ENCODE measurements around the gene SLC22A23. TPM values are rescaled to one million over a fixed set of nuclear protein-coding genes. Genes with fewer than 3 reads are reported as not detected.
A peak's percentile ranks its signal among the peaks of the same experiment; 100 is the strongest.

Gene SLC22A23
- total RNA-seq, 4 donors from 2014 or later, result 16.6 to 21.8 (median 17.6) TPM

GRCh38 chr6:3347826-3348225 is 109.0 kb downstream of the SLC22A23 start:
- no peak for DNase-seq
- Histone ChIP-seq H3K27me3 (no peaks in the 10 kb centered on the region), H3K4me1 (peaks cover 30 to 35% of the 10 kb centered on the region in 2 donors), H3K9me3 (no peaks in the 10 kb centered on the region), H3K4me3 (replicated peaks in 1 of 3) (no peak overlapping the region), H3K36me3 (no peaks in the 10 kb centered on the region), H3K27ac (no peak overlapping the region)
- intact Hi-C loops (cut with DNase I), result no loop called here
- no peak for TF ChIP-seq POLR2A (IDR thresholded peaks at IDR 0.05)
- TF ChIP-seq, protein P1, sequence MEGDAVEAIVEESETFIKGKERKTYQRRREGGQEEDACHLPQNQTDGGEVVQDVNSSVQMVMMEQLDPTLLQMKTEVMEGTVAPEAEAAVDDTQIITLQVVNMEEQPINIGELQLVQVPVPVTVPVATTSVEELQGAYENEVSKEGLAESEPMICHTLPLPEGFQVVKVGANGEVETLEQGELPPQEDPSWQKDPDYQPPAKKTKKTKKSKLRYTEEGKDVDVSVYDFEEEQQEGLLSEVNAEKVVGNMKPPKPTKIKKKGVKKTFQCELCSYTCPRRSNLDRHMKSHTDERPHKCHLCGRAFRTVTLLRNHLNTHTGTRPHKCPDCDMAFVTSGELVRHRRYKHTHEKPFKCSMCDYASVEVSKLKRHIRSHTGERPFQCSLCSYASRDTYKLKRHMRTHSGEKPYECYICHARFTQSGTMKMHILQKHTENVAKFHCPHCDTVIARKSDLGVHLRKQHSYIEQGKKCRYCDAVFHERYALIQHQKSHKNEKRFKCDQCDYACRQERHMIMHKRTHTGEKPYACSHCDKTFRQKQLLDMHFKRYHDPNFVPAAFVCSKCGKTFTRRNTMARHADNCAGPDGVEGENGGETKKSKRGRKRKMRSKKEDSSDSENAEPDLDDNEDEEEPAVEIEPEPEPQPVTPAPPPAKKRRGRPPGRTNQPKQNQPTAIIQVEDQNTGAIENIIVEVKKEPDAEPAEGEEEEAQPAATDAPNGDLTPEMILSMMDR (IDR thresholded peaks at IDR 0.05), result no peak
- WGBS, 2 donors, result 97% methylated on average over 7 of the region's 7 CpGs

DNA sequence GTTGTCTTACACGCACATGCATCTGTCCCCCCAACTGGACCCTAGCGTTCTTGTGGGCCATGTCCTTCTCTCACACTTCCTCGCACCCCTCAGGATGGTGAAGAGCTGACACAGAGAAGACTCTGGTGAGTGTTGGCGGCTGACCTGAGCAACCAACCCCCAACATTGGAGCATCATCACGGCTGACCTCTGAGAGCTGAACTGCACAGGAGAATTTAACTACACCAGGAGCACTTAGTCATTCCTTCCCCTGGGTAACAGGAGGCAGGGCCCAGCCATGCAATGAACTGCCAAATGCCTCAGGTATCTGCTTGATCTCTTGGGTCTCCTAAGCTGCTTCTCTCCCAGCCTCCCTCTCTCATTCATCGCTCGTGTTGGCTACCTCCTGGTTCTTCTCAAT is 109.6 kb downstream of the SLC22A23 start:
- WGBS, 2 donors, result 95 to 97% methylated on average over 7 of the region's 7 CpGs
- peaks cover 24 to 32% of the 10 kb centered on the region in 2 donors for H3K4me1 ChIP-seq
- no peak overlapping the region for H3K4me3 ChIP-seq (replicated peaks in 1 of 3)
- no peaks in the 10 kb centered on the region for H3K36me3 ChIP-seq
- H3K9me3 ChIP-seq, result no peaks in the 10 kb centered on the region
- no peak for TF ChIP-seq POLR2A (IDR thresholded peaks at IDR 0.05)
- TF ChIP-seq, protein P1 (IDR thresholded peaks at IDR 0.05), result no peak
- no peak overlapping the region for H3K27ac ChIP-seq
- DNase-seq, result no peak
- intact Hi-C loops (cut with DNase I), result no loop called here
- H3K27me3 ChIP-seq, result no peaks in the 10 kb centered on the region

DNA sequence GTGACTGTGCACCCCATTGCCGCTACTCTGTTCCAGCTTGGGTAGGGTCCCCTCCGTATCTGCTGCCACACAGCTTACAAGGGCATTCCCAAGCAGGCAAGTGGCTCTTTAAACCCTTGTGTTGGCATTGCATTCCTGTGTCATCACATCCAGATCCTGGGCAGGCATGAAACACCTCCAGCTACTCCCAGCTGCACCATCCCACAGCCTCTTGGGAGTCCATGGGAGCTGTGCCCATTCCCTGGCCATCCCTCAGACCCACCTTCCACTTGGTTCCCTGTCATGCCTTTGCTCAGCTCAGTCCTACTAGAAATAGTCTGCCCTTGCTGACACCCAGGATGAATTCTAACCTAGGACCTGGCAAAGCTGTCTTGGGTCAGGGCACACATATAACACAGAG is 110.4 kb downstream of the SLC22A23 start:
- Histone ChIP-seq H3K4me1 (peaks cover 18 to 32% of the 10 kb centered on the region in 2 donors), H3K27me3 (no peaks in the 10 kb centered on the region), H3K27ac (peak overlapping the region in 1 of 3 donors; percentile 35), H3K36me3 (no peaks in the 10 kb centered on the region), H3K4me3 (replicated peaks in 1 of 3) (no peak overlapping the region), H3K9me3 (no peaks in the 10 kb centered on the region)
- DNase-seq, result no peak
- 72 to 87% methylated on average over 2 of the region's 2 CpGs for WGBS, 2 donors
- intact Hi-C loops (cut with DNase I), result no loop called here
- TF ChIP-seq, protein P1 (IDR thresholded peaks at IDR 0.05), result no peak
- TF ChIP-seq POLR2A (IDR thresholded peaks at IDR 0.05), result no peak

GRCh38 chr6:3345836-3346235 is 111.0 kb downstream of the SLC22A23 start:
- Histone ChIP-seq H3K27ac (peak overlapping the region in 1 of 3 donors; percentile 35), H3K4me3 (replicated peaks in 1 of 3) (no peak overlapping the region), H3K9me3 (no peaks in the 10 kb centered on the region), H3K27me3 (no peaks in the 10 kb centered on the region), H3K4me1 (peaks cover 14 to 32% of the 10 kb centered on the region in 2 donors), H3K36me3 (no peaks in the 10 kb centered on the region)
- no peak for TF ChIP-seq POLR2A (IDR thresholded peaks at IDR 0.05)
- TF ChIP-seq, protein P1 (IDR thresholded peaks at IDR 0.05), result no peak
- intact Hi-C loops (cut with DNase I), result no loop called here
- WGBS, 2 donors, result 55% methylated on average over 8 of the region's 8 CpGs
- DNase-seq, result peak; percentile 30 to 50

DNA sequence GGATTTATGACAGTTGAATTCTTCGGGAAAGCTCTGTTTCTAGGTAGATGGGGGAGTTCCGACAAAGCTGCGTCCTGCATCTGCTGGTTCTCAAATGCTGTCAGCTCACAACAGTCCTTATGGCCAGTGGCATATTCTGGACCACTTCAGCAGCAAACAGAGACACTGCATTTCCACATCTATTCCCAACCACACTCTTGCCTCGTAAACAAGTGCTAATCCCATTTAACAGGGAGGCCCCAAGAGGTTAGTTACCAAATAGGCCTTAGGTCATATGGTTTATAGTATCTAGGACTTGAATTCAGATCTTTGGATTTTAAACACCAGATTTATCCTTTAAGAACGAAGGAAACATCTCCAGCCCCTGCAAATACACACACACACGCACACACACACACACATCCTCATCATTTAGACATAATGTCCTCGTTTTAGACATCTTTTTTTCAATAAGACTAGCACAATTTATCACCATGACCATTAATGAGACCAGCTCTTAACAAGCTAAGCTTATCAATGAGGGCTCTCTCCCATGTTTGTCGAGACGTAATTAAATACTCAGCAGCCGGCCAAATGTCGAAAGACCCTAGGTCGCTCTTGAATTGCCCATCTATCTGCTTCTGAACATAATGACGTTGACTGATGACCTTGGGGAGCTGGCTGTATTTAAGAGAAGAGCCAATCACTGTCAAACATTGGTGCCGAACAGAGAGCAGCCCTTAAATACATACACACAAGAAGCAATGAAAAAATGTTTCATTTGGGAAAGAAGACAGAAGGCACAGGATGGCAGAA is 113.6 kb downstream of the SLC22A23 start:
- intact Hi-C loops (cut with DNase I), result no loop called here
- no peak overlapping the region for H3K4me3 ChIP-seq (replicated peaks in 1 of 3)
- H3K36me3 ChIP-seq, result no peaks in the 10 kb centered on the region
- WGBS, 2 donors, result 92 to 95% methylated on average over 14 of the region's 14 CpGs
- no peak for DNase-seq
- peaks cover 15 to 29% of the 10 kb centered on the region in 2 donors for H3K4me1 ChIP-seq
- H3K27ac ChIP-seq, result no peak overlapping the region
- no peak for TF ChIP-seq POLR2A (IDR thresholded peaks at IDR 0.05)
- TF ChIP-seq, protein P1 (IDR thresholded peaks at IDR 0.05), result no peak
- H3K27me3 ChIP-seq, result no peaks in the 10 kb centered on the region
- no peaks in the 10 kb centered on the region for H3K9me3 ChIP-seq
